Neural progenitor cell (in vitro differentiated cells): Measurements from ENCODE around the gene FLACC1. TPM values are rescaled to one million over a fixed set of nuclear protein-coding genes. Genes with fewer than 3 reads are reported as not detected.

ENCODE experiments used
- DNase-seq: peaks from one replicate; pipeline ENCODE4 v3.0.0-alpha.2; 2016; ENCODE audit warnings: low spot score
- H2AFZ ChIP-seq: fragments of 200-600 bp; sonication (generic); replicated peaks from 2 replicates; pipeline ENCODE4 v1.6.1; 2016; ENCODE audit warnings: antibody characterized with exemption
- H3F3A ChIP-seq: fragments of 200-600 bp; sonication (generic); 2 replicates; pipeline ENCODE4 v1.6.1; 2016; ENCODE audit warnings: antibody characterized with exemption, low read depth
- H3K27ac ChIP-seq: fragments of 200-600 bp; sonication (generic); 2 replicates; pipeline ENCODE4 v1.5.1; 2016; ENCODE audit warnings: mild to moderate bottlenecking
- H3K27me3 ChIP-seq: fragments of 200-600 bp; sonication (generic); 2 replicates; pipeline ENCODE4 v1.6.1; 2016; ENCODE audit warnings: mild to moderate bottlenecking, moderate library complexity
- H3K36me3 ChIP-seq: fragments of 200-600 bp; sonication (generic); 2 replicates; pipeline ENCODE4 v1.5.1; 2016
- H3K4me1 ChIP-seq: fragments of 200-600 bp; sonication (generic); 2 replicates; pipeline ENCODE4 v1.6.1; 2016; ENCODE audit warnings: mixed run types
- H3K4me2 ChIP-seq: fragments of 200-600 bp; sonication (generic); 2 replicates; pipeline ENCODE4 v1.6.1; 2016
- H3K4me3 ChIP-seq: fragments of 200-600 bp; sonication (generic); 2 replicates; pipeline ENCODE4 v1.5.1; 2016
- H3K79me2 ChIP-seq: fragments of 200-600 bp; sonication (generic); 2 replicates; pipeline ENCODE4 v1.6.1; 2016; ENCODE audit warnings: low read depth
- H3K9ac ChIP-seq: fragments of 200-600 bp; sonication (generic); 2 replicates; pipeline ENCODE4 v1.6.1; 2016
- H3K9me3 ChIP-seq: fragments of 200-600 bp; sonication (generic); 2 replicates; pipeline ENCODE4 v1.5.1; 2016; ENCODE audit warnings: low read depth
- H4K20me1 ChIP-seq: fragments of 200-600 bp; sonication (generic); 2 replicates; pipeline ENCODE4 v1.6.1; 2016; ENCODE audit warnings: low read depth
- H3K27ac Mint-ChIP-seq: 3 replicates; pipeline ENCODE4 v1.8.0; 2021; ENCODE audit warnings: mixed read lengths
- H3K27me3 Mint-ChIP-seq: 2 replicates; pipeline ENCODE4 v1.8.0; 2022; ENCODE audit warnings: low read depth, mild to moderate bottlenecking, inconsistent platforms, moderate library complexity, mixed read lengths; ENCODE audit not compliant: insufficient read depth
- H3K36me3 Mint-ChIP-seq: 3 replicates; pipeline ENCODE4 v1.8.0; 2021; ENCODE audit warnings: mixed read lengths
- H3K4me1 Mint-ChIP-seq: 3 replicates; pipeline ENCODE4 v1.8.0; 2021; ENCODE audit warnings: mixed read lengths
- H3K4me3 Mint-ChIP-seq: 3 replicates; pipeline ENCODE4 v1.8.0; 2021; ENCODE audit warnings: mild to moderate bottlenecking, moderate library complexity, mixed read lengths
- H3K9me3 Mint-ChIP-seq: 3 replicates; pipeline ENCODE4 v1.8.0; 2020; ENCODE audit warnings: mixed read lengths
- CTCF ChIP-seq: fragments of 200-600 bp; sonication (generic); IDR thresholded peaks from 2 replicates; pipeline ENCODE4 v1.5.1; 2017; ENCODE audit warnings: antibody characterized with exemption, mild to moderate bottlenecking
- EZH2 ChIP-seq: fragments of 200-600 bp; sonication (generic); IDR thresholded peaks from 2 replicates; pipeline ENCODE4 v1.6.1; 2017; ENCODE audit warnings: antibody characterized with exemption, mild to moderate bottlenecking, moderate library complexity
- EZH2phosphoT487 ChIP-seq: fragments of 200-600 bp; sonication (generic); IDR thresholded peaks from 2 replicates; pipeline ENCODE4 v1.6.1; 2017; ENCODE audit warnings: antibody characterized with exemption
- total RNA-seq: library from RNA; depleted of rRNA; stranded (reverse); fragments of >200 nt; gene quantifications from 2 replicates; pipeline ENCODE4 v1.2.3, GENCODE V29; 2015; ENCODE audit warnings: low replicate concordance

The FLACC1 gene
- total RNA-seq, 1 donor from 2014 or later: not detected

GRCh38 chr2:201342923-201343322, 14.2 kb downstream of the FLACC1 start:
- H3K4me1 Mint-ChIP-seq: peaks cover 19% of the 10 kb centered on the region

GRCh38 chr2:201329409-201329808, 27.7 kb downstream of the FLACC1 start:
- no peak for DNase-seq
- H4K20me1 ChIP-seq: no peaks in the 10 kb centered on the region
- no peaks in the 10 kb centered on the region for H3F3A ChIP-seq
- H3K4me2 ChIP-seq: no peak overlapping the region
- H2AFZ ChIP-seq: no peak overlapping the region
- no peaks in the 10 kb centered on the region for H3K79me2 ChIP-seq
- Mint-ChIP-seq H3K36me3 (no peaks in the 10 kb centered on the region), H3K4me3 (no peak overlapping the region), H3K27ac (no peak overlapping the region), H3K4me1 (no peaks in the 10 kb centered on the region), H3K9me3 (peaks cover 15% of the 10 kb centered on the region), H3K27me3 (no peaks in the 10 kb centered on the region)
- H3K4me3 ChIP-seq: no peak overlapping the region
- no peaks in the 10 kb centered on the region for H3K36me3 ChIP-seq
- no peaks in the 10 kb centered on the region for H3K9me3 ChIP-seq
- H3K27me3 ChIP-seq: no peaks in the 10 kb centered on the region
- H3K4me1 ChIP-seq: no peaks in the 10 kb centered on the region
- H3K27ac ChIP-seq: no peak overlapping the region
- no peak for TF ChIP-seq EZH2
- TF ChIP-seq EZH2phosphoT487: no peak
- no peak for TF ChIP-seq CTCF
- no peak overlapping the region for H3K9ac ChIP-seq

More at GRCh38 chr2:201342923-201343322, 14.2 kb downstream of the FLACC1 start:
- Histone ChIP-seq H3K9ac (no peak overlapping the region), H4K20me1 (no peaks in the 10 kb centered on the region), H3F3A (no peaks in the 10 kb centered on the region), H3K4me2 (no peak overlapping the region), H3K4me1 (peaks cover 13% of the 10 kb centered on the region), H3K79me2 (no peaks in the 10 kb centered on the region), H3K27me3 (no peaks in the 10 kb centered on the region), H3K9me3 (no peaks in the 10 kb centered on the region), H2AFZ (no peak overlapping the region), H3K27ac (no peak overlapping the region), H3K4me3 (no peak overlapping the region), H3K36me3 (no peaks in the 10 kb centered on the region)
- no peak for DNase-seq
- Mint-ChIP-seq H3K36me3 (no peaks in the 10 kb centered on the region), H3K4me3 (peak overlapping the region; percentile 1), H3K27me3 (no peaks in the 10 kb centered on the region), H3K27ac (no peak overlapping the region), H3K9me3 (no peaks in the 10 kb centered on the region)
- TF ChIP-seq EZH2phosphoT487: no peak
- TF ChIP-seq CTCF: no peak
- no peak for TF ChIP-seq EZH2

GRCh38 chr2:201327678-201328077, 29.5 kb downstream of the FLACC1 start:
- H3K9ac ChIP-seq: no peak overlapping the region
- H3K27me3 ChIP-seq: no peaks in the 10 kb centered on the region
- no peaks in the 10 kb centered on the region for H3K79me2 ChIP-seq
- H3K9me3 ChIP-seq: no peaks in the 10 kb centered on the region
- Mint-ChIP-seq H3K27me3 (no peaks in the 10 kb centered on the region), H3K4me3 (no peak overlapping the region), H3K9me3 (peaks cover 23% of the 10 kb centered on the region), H3K4me1 (no peaks in the 10 kb centered on the region), H3K36me3 (no peaks in the 10 kb centered on the region), H3K27ac (no peak overlapping the region)
- H3K4me1 ChIP-seq: no peaks in the 10 kb centered on the region
- H4K20me1 ChIP-seq: no peaks in the 10 kb centered on the region
- H3K27ac ChIP-seq: no peak overlapping the region
- TF ChIP-seq CTCF: no peak
- no peak for TF ChIP-seq EZH2phosphoT487
- TF ChIP-seq EZH2: no peak
- no peak overlapping the region for H3K4me2 ChIP-seq
- no peaks in the 10 kb centered on the region for H3F3A ChIP-seq
- H2AFZ ChIP-seq: no peak overlapping the region
- H3K4me3 ChIP-seq: no peak overlapping the region
- H3K36me3 ChIP-seq: no peaks in the 10 kb centered on the region
- no peak for DNase-seq

- Mint-ChIP-seq H3K27me3 (no peaks in the 10 kb centered on the region), H3K36me3 (no peaks in the 10 kb centered on the region), H3K9me3 (peaks cover 29% of the 10 kb centered on the region), H3K4me3 (no peak overlapping the region), H3K4me1 (no peaks in the 10 kb centered on the region), H3K27ac (no peak overlapping the region)
- H3K4me1 ChIP-seq: no peaks in the 10 kb centered on the region
- H3K9me3 ChIP-seq: no peaks in the 10 kb centered on the region
- no peaks in the 10 kb centered on the region for H3K79me2 ChIP-seq
- H3K27ac ChIP-seq: no peak overlapping the region
- H3K9ac ChIP-seq: no peak overlapping the region
- no peak overlapping the region for H2AFZ ChIP-seq
- no peaks in the 10 kb centered on the region for H3K36me3 ChIP-seq
- no peak overlapping the region for H3K4me2 ChIP-seq
- H4K20me1 ChIP-seq: no peaks in the 10 kb centered on the region
- no peak for DNase-seq
- no peaks in the 10 kb centered on the region for H3K27me3 ChIP-seq
- TF ChIP-seq EZH2 (no peak), CTCF (no peak), EZH2phosphoT487 (no peak)
- H3F3A ChIP-seq: no peaks in the 10 kb centered on the region
- no peak overlapping the region for H3K4me3 ChIP-seq
These were observed 34.4 kb downstream of the FLACC1 start for GRCh38 chr2:201322772-201323171.
